ENCODE measurements around the gene GALNT14.

GALNT14 gene

GRCh38 chr2:30932870-30933269 lies 205.4 kb downstream of the GALNT14 start:
- H3K27ac ChIP-seq (ENCODE audit: low read length): no peak overlapping the region
- H3K27me3 ChIP-seq (replicated peaks; ENCODE audit: insufficient read depth, low read length): no peaks in the 10 kb centered on the region
- H3K9ac ChIP-seq (ENCODE audit: low read length): no peak overlapping the region
- H3K9me2 ChIP-seq (replicated peaks; ENCODE audit: insufficient read depth, low read length): no peaks in the 10 kb centered on the region
- no peaks in the 10 kb centered on the region for H3K9me3 ChIP-seq (replicated peaks; ENCODE audit: insufficient read depth, low read length)
- H3K4me2 ChIP-seq (ENCODE audit: low read depth, low read length): no peak overlapping the region
- no peak for DNase-seq
- no peaks in the 10 kb centered on the region for H4K20me1 ChIP-seq (ENCODE audit: insufficient read depth, low read length)
- H3F3A ChIP-seq (ENCODE audit: insufficient read depth, low read length): no peaks in the 10 kb centered on the region
- no peaks in the 10 kb centered on the region for H3K4me1 ChIP-seq (ENCODE audit: low read length)
- H2AFZ ChIP-seq (ENCODE audit: low read length): no peak overlapping the region
- no peak for TF ChIP-seq EZH2 (optimal IDR thresholded peaks at IDR 0.05; ENCODE audit: low read depth, low read length)
- TF ChIP-seq EZH2phosphoT487 (IDR thresholded peaks at IDR 0.05; ENCODE audit: low read length): no peak
- no peak for TF ChIP-seq CTCF (IDR thresholded peaks at IDR 0.05; ENCODE audit: low read length)
- no peak overlapping the region for H3K4me3 ChIP-seq (ENCODE audit: low read length)
- no peaks in the 10 kb centered on the region for H3K36me3 ChIP-seq (replicated peaks; ENCODE audit: insufficient read depth, low read length)
- no peaks in the 10 kb centered on the region for H3K79me2 ChIP-seq (ENCODE audit: low read length)

- Histone ChIP-seq H3F3A (ENCODE audit: insufficient read depth, low read length) (no peaks in the 10 kb centered on the region), H3K9me2 (replicated peaks; ENCODE audit: insufficient read depth, low read length) (no peaks in the 10 kb centered on the region), H3K79me2 (ENCODE audit: low read length) (no peaks in the 10 kb centered on the region), H4K20me1 (ENCODE audit: insufficient read depth, low read length) (no peaks in the 10 kb centered on the region), H3K4me1 (ENCODE audit: low read length) (no peaks in the 10 kb centered on the region), H3K4me2 (ENCODE audit: low read depth, low read length) (no peak overlapping the region), H3K4me3 (ENCODE audit: low read length) (no peak overlapping the region), H3K27ac (ENCODE audit: low read length) (no peak overlapping the region), H2AFZ (ENCODE audit: low read length) (no peak overlapping the region), H3K9me3 (replicated peaks; ENCODE audit: insufficient read depth, low read length) (no peaks in the 10 kb centered on the region), H3K9ac (ENCODE audit: low read length) (no peak overlapping the region), H3K27me3 (replicated peaks; ENCODE audit: insufficient read depth, low read length) (no peaks in the 10 kb centered on the region), H3K36me3 (replicated peaks; ENCODE audit: insufficient read depth, low read length) (no peaks in the 10 kb centered on the region)
- TF ChIP-seq EZH2 (optimal IDR thresholded peaks at IDR 0.05; ENCODE audit: low read depth, low read length) (no peak), EZH2phosphoT487 (IDR thresholded peaks at IDR 0.05; ENCODE audit: low read length) (no peak), CTCF (IDR thresholded peaks at IDR 0.05; ENCODE audit: low read length) (no peak)
- DNase-seq: no peak
Measured at GRCh38 chr2:30931841-30932407, 206.3 kb downstream of the GALNT14 start.

- H3K9ac ChIP-seq (ENCODE audit: low read length): no peak overlapping the region
- H3K4me2 ChIP-seq (ENCODE audit: low read depth, low read length): no peak overlapping the region
- no peaks in the 10 kb centered on the region for H3K27me3 ChIP-seq (replicated peaks; ENCODE audit: insufficient read depth, low read length)
- no peaks in the 10 kb centered on the region for H3K9me3 ChIP-seq (replicated peaks; ENCODE audit: insufficient read depth, low read length)
- H3K36me3 ChIP-seq (replicated peaks; ENCODE audit: insufficient read depth, low read length): no peaks in the 10 kb centered on the region
- no peak overlapping the region for H2AFZ ChIP-seq (ENCODE audit: low read length)
- H4K20me1 ChIP-seq (ENCODE audit: insufficient read depth, low read length): no peaks in the 10 kb centered on the region
- no peak overlapping the region for H3K4me3 ChIP-seq (ENCODE audit: low read length)
- no peaks in the 10 kb centered on the region for H3F3A ChIP-seq (ENCODE audit: insufficient read depth, low read length)
- no peaks in the 10 kb centered on the region for H3K4me1 ChIP-seq (ENCODE audit: low read length)
- no peaks in the 10 kb centered on the region for H3K79me2 ChIP-seq (ENCODE audit: low read length)
- no peak for DNase-seq
- TF ChIP-seq EZH2 (optimal IDR thresholded peaks at IDR 0.05; ENCODE audit: low read depth, low read length): no peak
- no peak for TF ChIP-seq CTCF (IDR thresholded peaks at IDR 0.05; ENCODE audit: low read length)
- TF ChIP-seq EZH2phosphoT487 (IDR thresholded peaks at IDR 0.05; ENCODE audit: low read length): no peak
- no peaks in the 10 kb centered on the region for H3K9me2 ChIP-seq (replicated peaks; ENCODE audit: insufficient read depth, low read length)
- H3K27ac ChIP-seq (ENCODE audit: low read length): no peak overlapping the region
Measured at GRCh38 chr2:30930716-30931115, 207.5 kb downstream of the GALNT14 start.
